WTC11 (cell line): ENCODE results near the gene CCDC57.

Experiments used
- E2F5 ChIP-seq: sonication (generic); formaldehyde crosslinking; IDR thresholded peaks from 2 replicates; pipeline ENCODE4 v1.8.1; 2022; ENCODE audit warnings: mild to moderate bottlenecking, moderate library complexity, missing genetic modification reagents
- ESRRA ChIP-seq: sonication (generic); formaldehyde crosslinking; IDR thresholded peaks from 2 replicates; pipeline ENCODE4 v1.8.1; 2022; ENCODE audit warnings: mild to moderate bottlenecking, missing genetic modification reagents, borderline replicate concordance
- ETV6 ChIP-seq: sonication (generic); formaldehyde crosslinking; IDR thresholded peaks from 2 replicates; pipeline ENCODE4 v1.8.1; 2022; ENCODE audit warnings: mild to moderate bottlenecking, missing genetic modification reagents
- FOXK1 ChIP-seq: sonication (generic); formaldehyde crosslinking; IDR thresholded peaks from 2 replicates; pipeline ENCODE4 v1.8.0; 2022; ENCODE audit warnings: mild to moderate bottlenecking, moderate library complexity, missing genetic modification reagents
- FOXP1 ChIP-seq: sonication (generic); formaldehyde crosslinking; IDR thresholded peaks from 2 replicates; pipeline ENCODE4 v1.8.0; 2022; ENCODE audit warnings: missing genetic modification reagents, mild to moderate bottlenecking, moderate library complexity, borderline replicate concordance
- GABPB1 ChIP-seq: sonication (generic); formaldehyde crosslinking; IDR thresholded peaks from 2 replicates; pipeline ENCODE4 v1.8.1; 2023; ENCODE audit warnings: mild to moderate bottlenecking, missing genetic modification reagents
- HMGA2 ChIP-seq: fragments of 250-450 bp; sonication (Bioruptor Pico); IDR thresholded peaks from 2 replicates; pipeline ENCODE4 v1.4.0; 2021; ENCODE audit warnings: mild to moderate bottlenecking, moderate library complexity
- MLX ChIP-seq: sonication (generic); formaldehyde crosslinking; IDR thresholded peaks from 2 replicates; pipeline ENCODE4 v1.8.1; 2023; ENCODE audit warnings: mild to moderate bottlenecking, missing genetic modification reagents, moderate library complexity
- MYBL2 ChIP-seq: sonication (generic); formaldehyde crosslinking; IDR thresholded peaks from 2 replicates; pipeline ENCODE4 v1.8.1; 2023; ENCODE audit warnings: mild to moderate bottlenecking, moderate library complexity, missing genetic modification reagents
- RELA ChIP-seq: sonication (generic); formaldehyde crosslinking; IDR thresholded peaks from 2 replicates; pipeline ENCODE4 v1.8.1; 2022; ENCODE audit warnings: missing genetic modification reagents, mild to moderate bottlenecking, borderline replicate concordance
- TF ChIP-seq, protein P1 (sequence below): fragments of 200-600 bp; IDR thresholded peaks from 2 replicates; pipeline ENCODE4 v1.8.0; 2022; ENCODE audit warnings: antibody characterized with exemption
- TF ChIP-seq, protein P2 (sequence below): sonication (generic); formaldehyde crosslinking; IDR thresholded peaks from 2 replicates; pipeline ENCODE4 v1.8.1; 2023; ENCODE audit warnings: mild to moderate bottlenecking, missing genetic modification reagents, moderate library complexity

- TF ChIP-seq FOXK1 (CRISPR knock-in tag) (no peak), MYBL2 (CRISPR knock-in tag) (no peak), E2F5 (CRISPR knock-in tag) (no peak), MLX (CRISPR knock-in tag) (no peak), FOXP1 (CRISPR knock-in tag) (no peak), RELA (no peak), ESRRA (CRISPR knock-in tag) (no peak), GABPB1 (CRISPR knock-in tag) (no peak), ETV6 (CRISPR knock-in tag) (no peak), HMGA2 (CRISPR knock-in tag) (no peak)
- TF ChIP-seq, protein P1, sequence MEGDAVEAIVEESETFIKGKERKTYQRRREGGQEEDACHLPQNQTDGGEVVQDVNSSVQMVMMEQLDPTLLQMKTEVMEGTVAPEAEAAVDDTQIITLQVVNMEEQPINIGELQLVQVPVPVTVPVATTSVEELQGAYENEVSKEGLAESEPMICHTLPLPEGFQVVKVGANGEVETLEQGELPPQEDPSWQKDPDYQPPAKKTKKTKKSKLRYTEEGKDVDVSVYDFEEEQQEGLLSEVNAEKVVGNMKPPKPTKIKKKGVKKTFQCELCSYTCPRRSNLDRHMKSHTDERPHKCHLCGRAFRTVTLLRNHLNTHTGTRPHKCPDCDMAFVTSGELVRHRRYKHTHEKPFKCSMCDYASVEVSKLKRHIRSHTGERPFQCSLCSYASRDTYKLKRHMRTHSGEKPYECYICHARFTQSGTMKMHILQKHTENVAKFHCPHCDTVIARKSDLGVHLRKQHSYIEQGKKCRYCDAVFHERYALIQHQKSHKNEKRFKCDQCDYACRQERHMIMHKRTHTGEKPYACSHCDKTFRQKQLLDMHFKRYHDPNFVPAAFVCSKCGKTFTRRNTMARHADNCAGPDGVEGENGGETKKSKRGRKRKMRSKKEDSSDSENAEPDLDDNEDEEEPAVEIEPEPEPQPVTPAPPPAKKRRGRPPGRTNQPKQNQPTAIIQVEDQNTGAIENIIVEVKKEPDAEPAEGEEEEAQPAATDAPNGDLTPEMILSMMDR = no peak
- TF ChIP-seq, protein P2, sequence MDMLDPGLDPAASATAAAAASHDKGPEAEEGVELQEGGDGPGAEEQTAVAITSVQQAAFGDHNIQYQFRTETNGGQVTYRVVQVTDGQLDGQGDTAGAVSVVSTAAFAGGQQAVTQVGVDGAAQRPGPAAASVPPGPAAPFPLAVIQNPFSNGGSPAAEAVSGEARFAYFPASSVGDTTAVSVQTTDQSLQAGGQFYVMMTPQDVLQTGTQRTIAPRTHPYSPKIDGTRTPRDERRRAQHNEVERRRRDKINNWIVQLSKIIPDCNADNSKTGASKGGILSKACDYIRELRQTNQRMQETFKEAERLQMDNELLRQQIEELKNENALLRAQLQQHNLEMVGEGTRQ (CRISPR knock-in tag) = no peak
Measured at GRCh38 chr17:82148011-82148410, 64.6 kb downstream of the CCDC57 start.
